GM23338 (cell line): ENCODE data around the gene GPD1. TPM values are rescaled to one million over a fixed set of nuclear protein-coding genes. Genes with fewer than 3 reads are reported as not detected.

Experiments used
- ATAC-seq: fragments of 200-7000 bp; cut with Tn5 transposase; 3 replicates; pipeline ENCODE4 v1.9.1; 2020
- DNase-seq: peaks from one replicate; pipeline ENCODE4 v3.0.0-alpha.2; 2015; ENCODE audit warnings: low spot score
- H2AFZ ChIP-seq: fragments of 200-600 bp; sonication (generic); 2 replicates; pipeline ENCODE4 v1.8.0; 2016; ENCODE audit warnings: antibody characterized with exemption, mild to moderate bottlenecking, moderate library complexity
- H3F3A ChIP-seq: fragments of 200-600 bp; sonication (generic); replicated peaks from 2 replicates; pipeline ENCODE4 v1.8.0; 2017; ENCODE audit warnings: antibody characterized with exemption, mixed run types, low read depth
- H3K27ac ChIP-seq: fragments of 200-600 bp; sonication (generic); 2 replicates; pipeline ENCODE4 v1.6.1; 2016; ENCODE audit warnings: low read depth
- H3K27me3 ChIP-seq: fragments of 200-600 bp; sonication (generic); 2 replicates; pipeline ENCODE4 v1.8.0; 2016; ENCODE audit warnings: mild to moderate bottlenecking, mixed run types, moderate library complexity; ENCODE audit not compliant: insufficient read depth
- H3K36me3 ChIP-seq: fragments of 200-600 bp; sonication (generic); 2 replicates; pipeline ENCODE4 v1.8.0; 2016; ENCODE audit warnings: mild to moderate bottlenecking; ENCODE audit not compliant: insufficient read depth
- H3K4me1 ChIP-seq: fragments of 200-600 bp; sonication (generic); 2 replicates; pipeline ENCODE4 v1.8.0; 2016; ENCODE audit warnings: mild to moderate bottlenecking, moderate library complexity; ENCODE audit not compliant: insufficient read depth
- H3K4me2 ChIP-seq: fragments of 200-600 bp; sonication (generic); 2 replicates; pipeline ENCODE4 v1.7.1; 2017; ENCODE audit warnings: mixed run types
- H3K4me3 ChIP-seq: fragments of 200-600 bp; sonication (generic); 2 replicates; pipeline ENCODE4 v1.6.1; 2016; ENCODE audit warnings: mixed run types
- H3K79me2 ChIP-seq: fragments of 200-600 bp; sonication (generic); replicated peaks from 2 replicates; pipeline ENCODE4 v1.8.0; 2017; ENCODE audit warnings: mild to moderate bottlenecking; ENCODE audit not compliant: insufficient read depth
- H3K9me2 ChIP-seq: fragments of 200-600 bp; sonication (generic); 2 replicates; pipeline ENCODE4 v1.8.0; 2017; ENCODE audit not compliant: insufficient read depth
- H4K20me1 ChIP-seq: fragments of 200-600 bp; sonication (generic); replicated peaks from 2 replicates; pipeline ENCODE4 v1.8.0; 2017; ENCODE audit warnings: mild to moderate bottlenecking; ENCODE audit not compliant: insufficient read depth
- H3K27ac Mint-ChIP-seq: 2 replicates; pipeline ENCODE4 v1.8.0; 2020; ENCODE audit warnings: inconsistent platforms, mild to moderate bottlenecking, moderate library complexity, mixed read lengths
- H3K27me3 Mint-ChIP-seq: 3 replicates; pipeline ENCODE4 v1.8.0; 2022; ENCODE audit warnings: low read depth, mild to moderate bottlenecking, moderate library complexity, mixed read lengths, inconsistent platforms; ENCODE audit not compliant: insufficient read depth, poor library complexity
- H3K36me3 Mint-ChIP-seq: 3 replicates; pipeline ENCODE4 v1.8.0; 2021; ENCODE audit warnings: low read depth, mild to moderate bottlenecking, inconsistent platforms, moderate library complexity, mixed read lengths
- H3K4me1 Mint-ChIP-seq: 3 replicates; pipeline ENCODE4 v1.8.0; 2020; ENCODE audit warnings: mild to moderate bottlenecking, inconsistent platforms, mixed read lengths
- H3K4me3 Mint-ChIP-seq: 3 replicates; pipeline ENCODE4 v1.8.0; 2021; ENCODE audit warnings: moderate library complexity, mild to moderate bottlenecking, inconsistent platforms, mixed read lengths
- H3K9me3 Mint-ChIP-seq: 3 replicates; pipeline ENCODE4 v1.8.0; 2020; ENCODE audit warnings: moderate library complexity, mild to moderate bottlenecking, inconsistent platforms, mixed read lengths
- CTCF ChIP-seq, 2 experiments: fragments of 200-600 bp in 1 of 2; sonication (generic) in 1 of 2; conservative IDR thresholded peaks; 2 replicates each; pipeline versions ENCODE4 v1.5.1 to v1.6.1; 2016 to 2017; ENCODE audit warnings: antibody characterized with exemption in 2 of 2, low read depth in 2 of 2, mild to moderate bottlenecking in 2 of 2, moderate library complexity in 1 of 2
- ZNF462 ChIP-seq: fragments of 250-450 bp; sonication (Bioruptor Pico); IDR thresholded peaks from 2 replicates; pipeline ENCODE4 v1.5.0; 2020; ENCODE audit warnings: mild to moderate bottlenecking, moderate library complexity
- polyA plus RNA-seq: library from polyadenylated mRNA; unstranded; fragments of >200 nt; fragmentation: Nextera tagmentation; extraction: Ambion mirVana; gene quantifications from 2 replicates; pipeline ENCODE4 v1.2.1, GENCODE V29; 2016
- total RNA-seq: library from RNA; depleted of rRNA; stranded (reverse); fragments of >200 nt; shearing (Covaris generic); gene quantifications from 2 replicates; pipeline ENCODE4 v1.2.3, GENCODE V29; 2014
- TF ChIP-seq, protein P1 (sequence below): IDR thresholded peaks from one replicate; pipeline ENCODE4 v1.6.1; 2018; ENCODE audit warnings: antibody characterized with exemption; ENCODE audit not compliant: unreplicated experiment

Gene GPD1
- total and polyA plus RNA-seq, 2 experiments from 2014 or later: 0.36 to 0.45 TPM

DNA sequence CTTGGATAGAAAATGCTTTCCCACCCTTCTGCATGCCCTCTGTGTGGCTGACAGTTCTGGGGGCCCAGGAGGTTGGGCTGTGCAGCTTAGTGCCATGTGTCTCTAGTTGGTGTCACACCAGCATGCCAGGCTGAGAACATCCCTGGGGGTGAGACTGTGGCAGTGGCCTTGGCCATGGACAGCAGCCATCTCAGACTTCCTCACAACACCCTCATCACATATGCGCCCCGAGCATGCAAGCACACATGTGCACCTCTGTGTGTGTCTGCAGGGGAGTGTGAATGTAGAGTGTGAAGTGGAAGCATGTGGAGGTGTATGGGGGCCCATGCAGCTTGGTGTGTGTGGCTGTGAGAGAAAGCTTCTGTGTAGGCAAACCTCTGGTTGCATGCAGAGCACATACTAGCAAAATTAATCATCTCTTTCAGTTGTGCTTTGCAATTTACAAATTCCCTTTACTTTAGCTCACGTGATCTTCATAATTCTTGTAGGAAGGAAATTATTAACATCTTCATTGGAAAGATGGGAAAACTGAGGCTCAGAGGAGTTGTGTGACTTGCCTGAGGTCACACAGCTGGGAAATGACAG is 38.0 kb upstream of the GPD1 start:
- Histone ChIP-seq H3K4me3 (no peak overlapping the region), H3K4me1 (peaks cover 3% of the 10 kb centered on the region; the same call in 1 of the 2 replicates), H3K9me2 (no peaks in the 10 kb centered on the region), H3K79me2 (no peaks in the 10 kb centered on the region), H3K27me3 (peaks cover 14% of the 10 kb centered on the region), H3K4me2 (no peak overlapping the region), H2AFZ (no peak overlapping the region), H3F3A (no peaks in the 10 kb centered on the region), H3K27ac (no peak overlapping the region), H4K20me1 (no peaks in the 10 kb centered on the region), H3K36me3 (no peaks in the 10 kb centered on the region)
- H3K27me3 Mint-ChIP-seq: peaks cover 2% of the 10 kb centered on the region
- peaks cover 12% of the 10 kb centered on the region for H3K4me1 Mint-ChIP-seq
- DNase-seq: no peak
- H3K9me3 Mint-ChIP-seq: no peaks in the 10 kb centered on the region
- no peak for TF ChIP-seq CTCF (conservative IDR thresholded peaks at IDR 0.05; ENCODE audit: low read depth in 2 of 2)
- H3K4me3 Mint-ChIP-seq: no peak overlapping the region
- no peak for ATAC-seq
- no peak overlapping the region for H3K27ac Mint-ChIP-seq
- no peaks in the 10 kb centered on the region; the same call in 2 of the 3 replicates for H3K36me3 Mint-ChIP-seq

GRCh38 chr12:50066402-50066801 is 37.4 kb upstream of the GPD1 start:
- Histone ChIP-seq H4K20me1 (no peaks in the 10 kb centered on the region), H3K36me3 (no peaks in the 10 kb centered on the region), H2AFZ (no peak overlapping the region), H3K27ac (no peak overlapping the region), H3K4me2 (no peak overlapping the region), H3F3A (no peaks in the 10 kb centered on the region), H3K4me1 (peaks cover 3% of the 10 kb centered on the region; the same call in 1 of the 2 replicates), H3K27me3 (peaks cover 9% of the 10 kb centered on the region), H3K4me3 (no peak overlapping the region), H3K79me2 (no peaks in the 10 kb centered on the region), H3K9me2 (no peaks in the 10 kb centered on the region)
- no peaks in the 10 kb centered on the region for H3K9me3 Mint-ChIP-seq
- H3K36me3 Mint-ChIP-seq: no peaks in the 10 kb centered on the region; the same call in 2 of the 3 replicates
- no peak overlapping the region for H3K4me3 Mint-ChIP-seq
- peaks cover 14% of the 10 kb centered on the region for H3K4me1 Mint-ChIP-seq
- DNase-seq (peak; percentile 79), ATAC-seq (peak; percentile 76)
- no peak overlapping the region for H3K27ac Mint-ChIP-seq
- peaks cover 4% of the 10 kb centered on the region for H3K27me3 Mint-ChIP-seq
- TF ChIP-seq, protein P1, sequence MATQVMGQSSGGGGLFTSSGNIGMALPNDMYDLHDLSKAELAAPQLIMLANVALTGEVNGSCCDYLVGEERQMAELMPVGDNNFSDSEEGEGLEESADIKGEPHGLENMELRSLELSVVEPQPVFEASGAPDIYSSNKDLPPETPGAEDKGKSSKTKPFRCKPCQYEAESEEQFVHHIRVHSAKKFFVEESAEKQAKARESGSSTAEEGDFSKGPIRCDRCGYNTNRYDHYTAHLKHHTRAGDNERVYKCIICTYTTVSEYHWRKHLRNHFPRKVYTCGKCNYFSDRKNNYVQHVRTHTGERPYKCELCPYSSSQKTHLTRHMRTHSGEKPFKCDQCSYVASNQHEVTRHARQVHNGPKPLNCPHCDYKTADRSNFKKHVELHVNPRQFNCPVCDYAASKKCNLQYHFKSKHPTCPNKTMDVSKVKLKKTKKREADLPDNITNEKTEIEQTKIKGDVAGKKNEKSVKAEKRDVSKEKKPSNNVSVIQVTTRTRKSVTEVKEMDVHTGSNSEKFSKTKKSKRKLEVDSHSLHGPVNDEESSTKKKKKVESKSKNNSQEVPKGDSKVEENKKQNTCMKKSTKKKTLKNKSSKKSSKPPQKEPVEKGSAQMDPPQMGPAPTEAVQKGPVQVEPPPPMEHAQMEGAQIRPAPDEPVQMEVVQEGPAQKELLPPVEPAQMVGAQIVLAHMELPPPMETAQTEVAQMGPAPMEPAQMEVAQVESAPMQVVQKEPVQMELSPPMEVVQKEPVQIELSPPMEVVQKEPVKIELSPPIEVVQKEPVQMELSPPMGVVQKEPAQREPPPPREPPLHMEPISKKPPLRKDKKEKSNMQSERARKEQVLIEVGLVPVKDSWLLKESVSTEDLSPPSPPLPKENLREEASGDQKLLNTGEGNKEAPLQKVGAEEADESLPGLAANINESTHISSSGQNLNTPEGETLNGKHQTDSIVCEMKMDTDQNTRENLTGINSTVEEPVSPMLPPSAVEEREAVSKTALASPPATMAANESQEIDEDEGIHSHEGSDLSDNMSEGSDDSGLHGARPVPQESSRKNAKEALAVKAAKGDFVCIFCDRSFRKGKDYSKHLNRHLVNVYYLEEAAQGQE: no peak
- TF ChIP-seq ZNF462: 0 out of 2 replicates have a peak, but pooled peaks have one; percentile 15
